GM12878 (cell line): Measurements from ENCODE around the gene C1orf50. TPM values are rescaled to one million over a fixed set of nuclear protein-coding genes. Genes with fewer than 3 reads are reported as not detected.

Experiments
- ATAC-seq: fragments of 200-7000 bp; cut with Tn5 transposase; 3 replicates; pipeline ENCODE4 v1.9.1; 2020; ENCODE audit warnings: mild to moderate bottlenecking, moderate library complexity
- BruUV-seq: library from RNA; stranded (reverse); fragments of 400-500 nt; replicated peaks from 2 replicates; lab custom pipeline; 2021; lab: Mats Ljungman, UMichigan
- CTCF ChIA-PET: fragments of 300-600 bp; sonication (Branson Sonifier 250); formaldehyde crosslinking; extraction: SDS; loops from one replicate; lab custom pipeline; 2021; ENCODE audit warnings: inconsistent platforms; lab: Yijun Ruan, JAX
- POLR2A ChIA-PET: fragments of 350-600 bp; formaldehyde crosslinking; extraction: SDS; loops from one replicate; lab custom pipeline; 2021; ENCODE audit warnings: inconsistent platforms; lab: Charles Lee
- RAD21 ChIA-PET: fragments of 300-600 bp; sonication (Branson Sonifier 250); formaldehyde crosslinking; loops from one replicate; lab custom pipeline; 2023; ENCODE audit warnings: antibody characterized with exemption; ENCODE audit not compliant: unreplicated experiment; lab: Charles Lee
- SMC1A ChIA-PET: fragments of 300-600 bp; sonication (Branson Sonifier 250); formaldehyde crosslinking; loops from one replicate; lab custom pipeline; 2023; ENCODE audit not compliant: unreplicated experiment, uncharacterized antibody; lab: Charles Lee
- DNase-seq: peaks from one replicate; pipeline ENCODE4 v3.0.0-alpha.2; 2011; ENCODE audit warnings: low read depth, low spot score
- FAIRE-seq: peaks from 3 replicates; lab custom pipeline; 2011; peaks lifted over from hg19 to GRCh38; lab: Jason Lieb, UNC
- H2AFZ ChIP-seq: 2 replicates; pipeline ENCODE4 v1.6.0; 2011; ENCODE audit warnings: low read depth, low read length, control low read depth; ENCODE audit not compliant: control insufficient read depth
- H3K27ac ChIP-seq: 2 replicates; pipeline ENCODE4 v1.5.1; 2011; ENCODE audit warnings: control low read depth; ENCODE audit not compliant: control insufficient read depth, insufficient read depth
- H3K27me3 ChIP-seq, 2 experiments: replicated peaks in 1 of 2; 2 replicates each; pipeline versions ENCODE4 v1.6.0 to v1.6.1; 2011; ENCODE audit warnings: low read length in 1 of 2; ENCODE audit not compliant: control insufficient read depth in 2 of 2, insufficient read depth in 2 of 2
- H3K36me3 ChIP-seq, 2 experiments: 2 replicates each; pipeline ENCODE4 v1.5.1; 2011; ENCODE audit warnings: low read length in 1 of 2; ENCODE audit not compliant: control insufficient read depth in 2 of 2, insufficient read depth in 2 of 2
- H3K4me1 ChIP-seq: 2 replicates; pipeline ENCODE4 v1.6.1; 2011; ENCODE audit warnings: mild to moderate bottlenecking, low read length, moderate library complexity, mixed read lengths; ENCODE audit not compliant: control insufficient read depth, insufficient read depth
- H3K4me2 ChIP-seq: 2 replicates; pipeline ENCODE4 v1.6.0; 2011; ENCODE audit warnings: control low read depth; ENCODE audit not compliant: control insufficient read depth, insufficient read depth
- H3K4me3 ChIP-seq: fragments of 200-600 bp; sonication (generic); 2 replicates; pipeline ENCODE4 v1.5.1; 2016
- H3K79me2 ChIP-seq: 2 replicates; pipeline ENCODE4 v1.6.0; 2011; ENCODE audit warnings: low read length; ENCODE audit not compliant: control insufficient read depth, insufficient read depth
- H3K9ac ChIP-seq: 2 replicates; pipeline ENCODE4 v1.8.0; 2011; ENCODE audit warnings: low read length, control low read depth, mixed read lengths; ENCODE audit not compliant: control insufficient read depth, insufficient read depth
- H3K9me3 ChIP-seq: replicated peaks from 3 replicates; pipeline ENCODE4 v1.5.1; 2011; ENCODE audit warnings: mild to moderate bottlenecking, low read length; ENCODE audit not compliant: control insufficient read depth, insufficient read depth
- H4K20me1 ChIP-seq: 2 replicates; pipeline ENCODE4 v1.6.0; 2011; ENCODE audit not compliant: control insufficient read depth, insufficient read depth
- NBN ChIP-seq: fragments of 450-650 bp; IDR thresholded peaks from 2 replicates; pipeline ENCODE4 v1.6.1; 2016
- RELA ChIP-seq: fragments of 450-650 bp; IDR thresholded peaks from 2 replicates; pipeline ENCODE4 v1.8.0; 2014; ENCODE audit warnings: borderline replicate concordance; ENCODE audit not compliant: partially characterized antibody
- SMAD1 ChIP-seq: fragments of 450-650 bp; IDR thresholded peaks from 2 replicates; pipeline ENCODE4 v1.6.1; 2018; ENCODE audit warnings: mild to moderate bottlenecking, low read depth; ENCODE audit not compliant: partially characterized antibody
- ZNF687 ChIP-seq: fragments of 450-650 bp; IDR thresholded peaks from 2 replicates; pipeline ENCODE4 v1.6.1; 2017; ENCODE audit warnings: mild to moderate bottlenecking, moderate library complexity
- WGBS: methylation state at CpG from one replicate; pipeline ENCODE4 v1.1.6; 2016; ENCODE audit warnings: low lambda C conversion rate; ENCODE audit not compliant: insufficient replicate concordance, insufficient coverage; ENCODE audit errors: missing lambda C conversion rate; 5-methylcytosine and 5-hydroxymethylcytosine counted together
- in situ Hi-C: fragments of 300-500 bp; cut with MboI; formaldehyde crosslinking; loops from 9 replicates; pipeline ENCODE4 v1.14.3; 2018; ENCODE audit warnings: mixed read lengths
- intact Hi-C: fragments of 100-400 bp; cut with micrococcal nuclease; formaldehyde crosslinking; loops from one replicate; pipeline ENCODE4 v1.14.2; 2022; ENCODE audit not compliant: unreplicated experiment
- polyA plus RNA-seq, 11 experiments: library from polyadenylated mRNA; depleted of rRNA in 4 of 11; unstranded in 6 of 11; stranded (reverse) in 5 of 11; fragments of >200 nt; fragmentation: Nextera tagmentation in 4 of 11; fragmentation: Illumina TruSeq in 1 of 11; extraction: Ambion mirVana in 4 of 11; extraction: Trizol in 1 of 11; gene quantifications; 1 replicate in 1 of 11; 2 replicates in 10 of 11; pipeline versions ENCODE4 v1.2.1 to v1.2.3, GENCODE V29; 2011 to 2016; ENCODE audit warnings: inconsistent platforms in 2 of 11, missing spikeins in 2 of 11, low read depth in 1 of 11
- total RNA-seq, 4 experiments: library from RNA; depleted of rRNA in 3 of 4; stranded (reverse); fragments of >200 nt in 3 of 4; fragmentation: Illumina TruSeq in 1 of 4; extraction: Trizol in 1 of 4; gene quantifications; 2 replicates each; pipeline versions ENCODE4 v1.2.1 to v1.2.3, GENCODE V29; 2013 to 2021
- TF ChIP-seq, protein P1 (sequence below): fragments of 150-350 bp; IDR thresholded peaks from 2 replicates; pipeline ENCODE4 v1.6.1; 2014; ENCODE audit warnings: mild to moderate bottlenecking, low read depth, low read length
- TF ChIP-seq, protein P2 (sequence below): IDR thresholded peaks from 2 replicates; pipeline ENCODE4 v1.6.1; 2012; ENCODE audit warnings: low read depth, low read length, improper control_type of control experiment
- TF ChIP-seq, protein P3 (sequence below): fragments of 450-650 bp; IDR thresholded peaks from 2 replicates; pipeline ENCODE4 v1.6.1; 2017; ENCODE audit warnings: borderline replicate concordance

The C1orf50 gene
- total and polyA plus RNA-seq, 10 of the 15 experiments (the other 5 are each of a cell fraction or from before 2014, with no cell fraction given) = 1.2 to 10.7 (median 6.7) TPM

- no peaks in the 10 kb centered on the region for H4K20me1 ChIP-seq
- H3K36me3 ChIP-seq = 0 out of 4 replicates have a peak, but pooled peaks cover 0 to 6% of the 10 kb centered on the region in 2 experiments
- BruUV-seq = TSS peak; percentile 73
- H3K9me3 ChIP-seq = no peaks in the 10 kb centered on the region
- no peaks in the 10 kb centered on the region for H3K27me3 ChIP-seq
- DNase-seq (no peak), ATAC-seq (no peak), FAIRE-seq (no peak)
- peaks cover 64% of the 10 kb centered on the region for H3K79me2 ChIP-seq
- peak overlapping the region; percentile 84 for H3K27ac ChIP-seq
- peak overlapping the region; percentile 90 for H3K4me2 ChIP-seq
- peaks cover 4% of the 10 kb centered on the region; the same call in 1 of the 2 replicates for H3K4me1 ChIP-seq
- no peak overlapping the region for H2AFZ ChIP-seq
- TF ChIP-seq, protein P1, sequence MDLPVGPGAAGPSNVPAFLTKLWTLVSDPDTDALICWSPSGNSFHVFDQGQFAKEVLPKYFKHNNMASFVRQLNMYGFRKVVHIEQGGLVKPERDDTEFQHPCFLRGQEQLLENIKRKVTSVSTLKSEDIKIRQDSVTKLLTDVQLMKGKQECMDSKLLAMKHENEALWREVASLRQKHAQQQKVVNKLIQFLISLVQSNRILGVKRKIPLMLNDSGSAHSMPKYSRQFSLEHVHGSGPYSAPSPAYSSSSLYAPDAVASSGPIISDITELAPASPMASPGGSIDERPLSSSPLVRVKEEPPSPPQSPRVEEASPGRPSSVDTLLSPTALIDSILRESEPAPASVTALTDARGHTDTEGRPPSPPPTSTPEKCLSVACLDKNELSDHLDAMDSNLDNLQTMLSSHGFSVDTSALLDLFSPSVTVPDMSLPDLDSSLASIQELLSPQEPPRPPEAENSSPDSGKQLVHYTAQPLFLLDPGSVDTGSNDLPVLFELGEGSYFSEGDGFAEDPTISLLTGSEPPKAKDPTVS = no peak
- TF ChIP-seq RELA (no peak), NBN (no peak), ZNF687 (no peak), SMAD1 (no peak)
- TF ChIP-seq, protein P2, sequence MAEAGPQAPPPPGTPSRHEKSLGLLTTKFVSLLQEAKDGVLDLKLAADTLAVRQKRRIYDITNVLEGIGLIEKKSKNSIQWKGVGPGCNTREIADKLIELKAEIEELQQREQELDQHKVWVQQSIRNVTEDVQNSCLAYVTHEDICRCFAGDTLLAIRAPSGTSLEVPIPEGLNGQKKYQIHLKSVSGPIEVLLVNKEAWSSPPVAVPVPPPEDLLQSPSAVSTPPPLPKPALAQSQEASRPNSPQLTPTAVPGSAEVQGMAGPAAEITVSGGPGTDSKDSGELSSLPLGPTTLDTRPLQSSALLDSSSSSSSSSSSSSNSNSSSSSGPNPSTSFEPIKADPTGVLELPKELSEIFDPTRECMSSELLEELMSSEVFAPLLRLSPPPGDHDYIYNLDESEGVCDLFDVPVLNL = no peak
- TF ChIP-seq, protein P3, sequence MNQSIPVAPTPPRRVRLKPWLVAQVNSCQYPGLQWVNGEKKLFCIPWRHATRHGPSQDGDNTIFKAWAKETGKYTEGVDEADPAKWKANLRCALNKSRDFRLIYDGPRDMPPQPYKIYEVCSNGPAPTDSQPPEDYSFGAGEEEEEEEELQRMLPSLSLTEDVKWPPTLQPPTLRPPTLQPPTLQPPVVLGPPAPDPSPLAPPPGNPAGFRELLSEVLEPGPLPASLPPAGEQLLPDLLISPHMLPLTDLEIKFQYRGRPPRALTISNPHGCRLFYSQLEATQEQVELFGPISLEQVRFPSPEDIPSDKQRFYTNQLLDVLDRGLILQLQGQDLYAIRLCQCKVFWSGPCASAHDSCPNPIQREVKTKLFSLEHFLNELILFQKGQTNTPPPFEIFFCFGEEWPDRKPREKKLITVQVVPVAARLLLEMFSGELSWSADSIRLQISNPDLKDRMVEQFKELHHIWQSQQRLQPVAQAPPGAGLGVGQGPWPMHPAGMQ = no peak
- peak overlapping the region; percentile 84 for H3K4me3 ChIP-seq
- intact Hi-C loops = loop anchor here (5.0 kb wide), 2 partner anchors 79 to 86 kb away; partner anchors contain the start of genes YBX1 and ZNF691
- H3K9ac ChIP-seq = peak overlapping the region; percentile 84
- in situ Hi-C loops = no loop called here
- ChIA-PET RAD21 (interaction anchor here (1.7 to 4.3 kb wide), 3 partner anchors 10 to 110 kb away, joined by 5 to 25 read pairs (median 20); partner anchors contain the start of genes ERMAP, PPIH and SVBP), POLR2A (interaction anchor here (0.6 to 3.8 kb wide), 11 partner anchors 9 to 882 kb away, joined by 3 to 53 read pairs (median 4); partner anchors contain the start of genes CFAP57, EBNA1BP2, ERMAP and KDM4A), SMC1A (interaction anchor here (1.0 to 4.0 kb wide), 5 partner anchors 8 to 305 kb away, joined by 3 to 21 read pairs (median 4); no protein-coding TSS in a partner anchor), CTCF (interaction anchor here (1.0 to 6.5 kb wide), 9 partner anchors 9 to 424 kb away, joined by 3 to 28 read pairs (median 6); partner anchors contain the start of gene ZNF691)
- 71% methylated on average over 2 of the region's 2 CpGs for whole genome bisulfite sequencing
Measured at GRCh38 chr1:42768172-42768571, 1.1 kb downstream of the C1orf50 start.
